DOHH2 (cell line): ENCODE measurements around the gene PDK3.

ENCODE experiments used
- CTCF ChIP-seq: fragments of 200-600 bp; sonication (generic); IDR thresholded peaks from one replicate; pipeline ENCODE4 v1.5.1; 2014; ENCODE audit warnings: antibody characterized with exemption, mild to moderate bottlenecking, low read depth, low read length; ENCODE audit not compliant: poor library complexity, severe bottlenecking
- EZH2phosphoT487 ChIP-seq: fragments of 200-600 bp; sonication (generic); IDR thresholded peaks from 2 replicates; pipeline ENCODE4 v1.6.1; 2017; ENCODE audit warnings: borderline replicate concordance, mild to moderate bottlenecking, antibody characterized with exemption, low read length, moderate library complexity, mixed read lengths

GRCh38 chrX:24443918-24444317 lies 21.2 kb upstream of the PDK3 start:
- TF ChIP-seq CTCF, result no peak
- TF ChIP-seq EZH2phosphoT487, result no peak
